HEK293 (cell line): Measurements from ENCODE around the gene UXS1.

ENCODE experiments used
- CTCF ChIA-PET: fragments of 350-600 bp; formaldehyde crosslinking; extraction: SDS; loops from one replicate; lab custom pipeline; 2021; ENCODE audit warnings: antibody characterized with exemption; lab: Yijun Ruan, JAX
- POLR2A ChIA-PET: fragments of 300-600 bp; formaldehyde crosslinking; extraction: SDS; loops from one replicate; lab custom pipeline; 2020; ENCODE audit warnings: antibody characterized with exemption, inconsistent platforms; lab: Yijun Ruan, JAX
- H3K27ac ChIP-seq: fragments of 200-500 bp; sonication (Bioruptor generic); 2 replicates; pipeline ENCODE4 v1.5.1; 2014; ENCODE audit warnings: low read depth, low read length, control low read depth, inconsistent platforms; ENCODE audit errors: extremely low read depth
- H3K36me3 ChIP-seq, 2 experiments: fragments of 200-500 bp in 1 of 2; sonication (Bioruptor generic) in 1 of 2; 1 replicate in 1 of 2; 2 replicates in 1 of 2; pipeline ENCODE4 v1.5.1; 2014 to 2017; ENCODE audit warnings: inconsistent platforms in 2 of 2, low read length in 2 of 2; ENCODE audit not compliant: control insufficient read depth in 2 of 2, insufficient read depth in 1 of 2
- H3K4me1 ChIP-seq: fragments of 200-500 bp; sonication (Bioruptor generic); 2 replicates; pipeline ENCODE4 v1.5.1; 2014; ENCODE audit warnings: mild to moderate bottlenecking, low read length, inconsistent platforms; ENCODE audit not compliant: control insufficient read depth, insufficient read depth
- H3K4me3 ChIP-seq: 2 replicates; pipeline ENCODE4 v1.5.1; 2011; ENCODE audit warnings: low read depth, mild to moderate bottlenecking, control low read depth, low read length, moderate library complexity
- H3K9me3 ChIP-seq: fragments of 200-500 bp; sonication (Bioruptor generic); 2 replicates; pipeline ENCODE4 v1.5.1; 2014; ENCODE audit warnings: low read depth, low read length, inconsistent platforms; ENCODE audit not compliant: control insufficient read depth, insufficient read depth
- FEZF1 ChIP-seq: fragments of 450-650 bp; formaldehyde crosslinking; IDR thresholded peaks from 2 replicates; pipeline ENCODE4 v1.5.1; 2016; ENCODE audit warnings: missing biosample characterization, missing genetic modification characterization
- IKZF3 ChIP-seq: fragments of 450-650 bp; IDR thresholded peaks from 2 replicates; pipeline ENCODE4 v1.5.0; 2018; ENCODE audit warnings: missing biosample characterization, mild to moderate bottlenecking, missing genetic modification characterization, moderate library complexity
- MEIS1 ChIP-seq: sonication (generic); formaldehyde crosslinking; IDR thresholded peaks from 2 replicates; pipeline ENCODE4 v1.8.1; 2022; ENCODE audit warnings: missing genetic modification reagents, mild to moderate bottlenecking, borderline replicate concordance
- WT1 ChIP-seq: fragments of 450-650 bp; formaldehyde crosslinking; IDR thresholded peaks from 2 replicates; pipeline ENCODE4 v1.5.1; 2016; ENCODE audit warnings: missing biosample characterization, missing genetic modification characterization
- ZFP69B ChIP-seq: fragments of 450-650 bp; formaldehyde crosslinking; IDR thresholded peaks from 2 replicates; pipeline ENCODE4 v1.5.1; 2016; ENCODE audit warnings: missing biosample characterization, missing genetic modification characterization
- ZNF146 ChIP-seq: fragments of 450-650 bp; formaldehyde crosslinking; IDR thresholded peaks from 2 replicates; pipeline ENCODE4 v1.5.1; 2016; ENCODE audit warnings: missing biosample characterization, missing genetic modification characterization
- ZNF23 ChIP-seq: fragments of 450-650 bp; formaldehyde crosslinking; IDR thresholded peaks from 2 replicates; pipeline ENCODE4 v1.5.1; 2016; ENCODE audit warnings: missing biosample characterization, missing genetic modification characterization, borderline replicate concordance
- ZNF37A ChIP-seq: fragments of 450-650 bp; IDR thresholded peaks from 2 replicates; pipeline ENCODE4 v1.5.1; 2018; ENCODE audit warnings: missing biosample characterization, missing genetic modification characterization
- ZNF394 ChIP-seq: fragments of 450-650 bp; formaldehyde crosslinking; IDR thresholded peaks from 2 replicates; pipeline ENCODE4 v1.5.1; 2016; ENCODE audit warnings: missing biosample characterization, missing genetic modification characterization, mild to moderate bottlenecking, moderate library complexity, borderline replicate concordance
- ZNF416 ChIP-seq: fragments of 450-650 bp; formaldehyde crosslinking; IDR thresholded peaks from 2 replicates; pipeline ENCODE4 v1.5.1; 2016; ENCODE audit warnings: missing biosample characterization, missing genetic modification characterization
- ZNF473 ChIP-seq: fragments of 450-650 bp; formaldehyde crosslinking; IDR thresholded peaks from 2 replicates; pipeline ENCODE4 v1.5.1; 2017; ENCODE audit warnings: missing biosample characterization, missing genetic modification characterization
- ZNF558 ChIP-seq: fragments of 450-650 bp; formaldehyde crosslinking; IDR thresholded peaks from 2 replicates; pipeline ENCODE4 v1.5.1; 2016; ENCODE audit warnings: missing biosample characterization, missing genetic modification characterization
- ZNF768 ChIP-seq: fragments of 450-650 bp; formaldehyde crosslinking; IDR thresholded peaks from 2 replicates; pipeline ENCODE4 v1.5.1; 2018; ENCODE audit warnings: missing biosample characterization, mild to moderate bottlenecking, missing genetic modification characterization
- ZNF792 ChIP-seq: fragments of 450-650 bp; formaldehyde crosslinking; IDR thresholded peaks from 2 replicates; pipeline ENCODE4 v1.5.1; 2016; ENCODE audit warnings: missing biosample characterization, missing genetic modification characterization
- TF ChIP-seq, protein P1 (sequence below): fragments of 450-650 bp; formaldehyde crosslinking; IDR thresholded peaks from 2 replicates; pipeline ENCODE4 v1.5.1; 2016; ENCODE audit warnings: missing biosample characterization, missing genetic modification characterization
- TF ChIP-seq, protein P2 (sequence below): fragments of 450-650 bp; formaldehyde crosslinking; IDR thresholded peaks from 2 replicates; pipeline ENCODE4 v1.5.1; 2016; ENCODE audit warnings: missing biosample characterization, missing genetic modification characterization, borderline replicate concordance
- TF ChIP-seq, protein P3 (sequence below): sonication (generic); formaldehyde crosslinking; IDR thresholded peaks from 2 replicates; pipeline ENCODE4 v1.8.1; 2022; ENCODE audit warnings: mild to moderate bottlenecking, moderate library complexity, missing genetic modification reagents

The UXS1 gene

DNA sequence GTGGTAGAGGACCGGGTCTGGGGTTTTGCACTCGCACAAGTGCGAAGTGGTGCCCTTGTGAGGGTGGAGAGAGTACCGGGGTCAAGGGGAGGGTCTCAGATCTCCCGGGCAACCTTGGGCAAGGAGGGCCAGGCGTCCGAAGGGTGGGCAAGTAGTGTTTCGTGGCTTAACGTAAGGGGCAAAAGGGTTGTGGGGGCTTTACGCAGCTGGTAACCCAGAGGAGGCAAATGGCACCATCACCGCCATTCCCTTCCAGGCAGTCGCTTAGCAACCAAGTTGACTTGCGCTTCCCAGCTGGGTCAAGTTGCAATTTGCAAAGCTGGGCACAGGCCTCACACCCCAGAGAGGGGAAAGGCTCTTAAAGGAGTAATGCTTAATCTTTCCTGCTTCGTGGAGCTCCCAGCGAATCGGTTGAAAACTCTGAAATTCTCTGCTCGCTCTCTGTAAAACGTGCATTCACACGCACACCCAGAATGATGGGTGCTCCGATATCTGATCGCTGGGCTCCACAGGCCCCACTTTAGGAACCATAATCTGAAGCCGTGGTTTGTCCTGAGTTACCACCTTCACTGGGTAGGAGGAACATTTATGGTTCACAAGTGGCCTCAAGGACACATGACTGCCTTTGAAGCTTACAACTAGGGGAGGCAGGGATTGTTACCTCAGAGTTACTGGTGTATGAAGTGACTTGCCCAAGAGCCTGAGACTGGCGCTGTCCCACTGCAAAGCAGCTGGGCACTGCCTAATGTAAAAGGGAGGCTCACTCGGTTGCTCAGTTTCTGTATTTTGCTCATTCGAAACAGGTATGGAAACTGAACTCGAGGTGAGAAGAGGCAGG, 127.9 kb downstream of the UXS1 start:
- Histone ChIP-seq H3K36me3 (no peaks in the 10 kb centered on the region), H3K27ac (no peak overlapping the region), H3K4me3 (no peak overlapping the region), H3K4me1 (no peaks in the 10 kb centered on the region), H3K9me3 (no peaks in the 10 kb centered on the region)
- no peak for TF ChIP-seq ZNF23 (tag by site-specific recombination)
- CTCF ChIA-PET, result no interaction called here
- POLR2A ChIA-PET, result no interaction called here

DNA sequence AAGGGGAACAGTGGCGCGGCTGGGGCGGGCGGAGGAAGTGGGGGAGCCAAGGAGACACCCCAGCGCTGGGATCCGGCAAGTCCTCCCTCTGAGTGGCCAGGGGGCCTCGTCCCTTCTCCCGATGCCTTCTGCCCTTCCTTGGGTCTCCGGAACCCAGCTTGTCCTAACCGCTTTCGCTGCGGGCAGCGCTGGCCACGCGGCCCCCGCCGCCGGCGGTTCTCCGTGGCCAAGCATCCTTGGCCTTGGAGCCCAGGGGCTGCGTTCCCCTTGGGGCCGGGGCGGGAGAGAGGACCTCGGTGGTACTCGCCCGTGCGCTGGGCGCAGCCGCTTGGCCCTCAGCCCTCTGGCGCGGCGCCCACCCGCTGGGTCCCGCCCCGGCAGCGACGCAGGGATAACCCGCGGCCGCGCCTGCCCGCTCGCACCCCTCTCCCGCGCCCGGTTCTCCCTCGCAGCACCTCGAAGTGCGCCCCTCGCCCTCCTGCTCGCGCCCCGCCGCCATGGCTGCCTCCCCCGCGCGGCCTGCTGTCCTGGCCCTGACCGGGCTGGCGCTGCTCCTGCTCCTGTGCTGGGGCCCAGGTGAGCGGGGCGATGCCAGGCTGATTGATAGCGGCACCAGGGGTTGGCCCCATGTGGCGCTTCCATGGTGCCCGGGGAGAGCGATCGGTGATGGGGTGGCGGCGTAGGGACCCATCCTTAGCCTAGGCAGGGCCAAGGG, 128.7 kb downstream of the UXS1 start:
- H3K36me3 ChIP-seq, result no peaks in the 10 kb centered on the region
- no peak overlapping the region for H3K4me3 ChIP-seq
- TF ChIP-seq, protein P1, sequence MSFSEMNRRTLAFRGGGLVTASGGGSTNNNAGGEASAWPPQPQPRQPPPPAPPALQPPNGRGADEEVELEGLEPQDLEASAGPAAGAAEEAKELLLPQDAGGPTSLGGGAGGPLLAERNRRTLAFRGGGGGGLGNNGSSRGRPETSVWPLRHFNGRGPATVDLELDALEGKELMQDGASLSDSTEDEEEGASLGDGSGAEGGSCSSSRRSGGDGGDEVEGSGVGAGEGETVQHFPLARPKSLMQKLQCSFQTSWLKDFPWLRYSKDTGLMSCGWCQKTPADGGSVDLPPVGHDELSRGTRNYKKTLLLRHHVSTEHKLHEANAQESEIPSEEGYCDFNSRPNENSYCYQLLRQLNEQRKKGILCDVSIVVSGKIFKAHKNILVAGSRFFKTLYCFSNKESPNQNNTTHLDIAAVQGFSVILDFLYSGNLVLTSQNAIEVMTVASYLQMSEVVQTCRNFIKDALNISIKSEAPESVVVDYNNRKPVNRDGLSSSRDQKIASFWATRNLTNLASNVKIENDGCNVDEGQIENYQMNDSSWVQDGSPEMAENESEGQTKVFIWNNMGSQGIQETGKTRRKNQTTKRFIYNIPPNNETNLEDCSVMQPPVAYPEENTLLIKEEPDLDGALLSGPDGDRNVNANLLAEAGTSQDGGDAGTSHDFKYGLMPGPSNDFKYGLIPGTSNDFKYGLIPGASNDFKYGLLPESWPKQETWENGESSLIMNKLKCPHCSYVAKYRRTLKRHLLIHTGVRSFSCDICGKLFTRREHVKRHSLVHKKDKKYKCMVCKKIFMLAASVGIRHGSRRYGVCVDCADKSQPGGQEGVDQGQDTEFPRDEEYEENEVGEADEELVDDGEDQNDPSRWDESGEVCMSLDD (tag by site-specific recombination), result no peak
- TF ChIP-seq ZNF394 (tag by site-specific recombination) (no peak), IKZF3 (tag by site-specific recombination) (no peak), ZNF473 (tag by site-specific recombination) (no peak), ZNF768 (tag by site-specific recombination) (no peak)
- TF ChIP-seq, protein P2, sequence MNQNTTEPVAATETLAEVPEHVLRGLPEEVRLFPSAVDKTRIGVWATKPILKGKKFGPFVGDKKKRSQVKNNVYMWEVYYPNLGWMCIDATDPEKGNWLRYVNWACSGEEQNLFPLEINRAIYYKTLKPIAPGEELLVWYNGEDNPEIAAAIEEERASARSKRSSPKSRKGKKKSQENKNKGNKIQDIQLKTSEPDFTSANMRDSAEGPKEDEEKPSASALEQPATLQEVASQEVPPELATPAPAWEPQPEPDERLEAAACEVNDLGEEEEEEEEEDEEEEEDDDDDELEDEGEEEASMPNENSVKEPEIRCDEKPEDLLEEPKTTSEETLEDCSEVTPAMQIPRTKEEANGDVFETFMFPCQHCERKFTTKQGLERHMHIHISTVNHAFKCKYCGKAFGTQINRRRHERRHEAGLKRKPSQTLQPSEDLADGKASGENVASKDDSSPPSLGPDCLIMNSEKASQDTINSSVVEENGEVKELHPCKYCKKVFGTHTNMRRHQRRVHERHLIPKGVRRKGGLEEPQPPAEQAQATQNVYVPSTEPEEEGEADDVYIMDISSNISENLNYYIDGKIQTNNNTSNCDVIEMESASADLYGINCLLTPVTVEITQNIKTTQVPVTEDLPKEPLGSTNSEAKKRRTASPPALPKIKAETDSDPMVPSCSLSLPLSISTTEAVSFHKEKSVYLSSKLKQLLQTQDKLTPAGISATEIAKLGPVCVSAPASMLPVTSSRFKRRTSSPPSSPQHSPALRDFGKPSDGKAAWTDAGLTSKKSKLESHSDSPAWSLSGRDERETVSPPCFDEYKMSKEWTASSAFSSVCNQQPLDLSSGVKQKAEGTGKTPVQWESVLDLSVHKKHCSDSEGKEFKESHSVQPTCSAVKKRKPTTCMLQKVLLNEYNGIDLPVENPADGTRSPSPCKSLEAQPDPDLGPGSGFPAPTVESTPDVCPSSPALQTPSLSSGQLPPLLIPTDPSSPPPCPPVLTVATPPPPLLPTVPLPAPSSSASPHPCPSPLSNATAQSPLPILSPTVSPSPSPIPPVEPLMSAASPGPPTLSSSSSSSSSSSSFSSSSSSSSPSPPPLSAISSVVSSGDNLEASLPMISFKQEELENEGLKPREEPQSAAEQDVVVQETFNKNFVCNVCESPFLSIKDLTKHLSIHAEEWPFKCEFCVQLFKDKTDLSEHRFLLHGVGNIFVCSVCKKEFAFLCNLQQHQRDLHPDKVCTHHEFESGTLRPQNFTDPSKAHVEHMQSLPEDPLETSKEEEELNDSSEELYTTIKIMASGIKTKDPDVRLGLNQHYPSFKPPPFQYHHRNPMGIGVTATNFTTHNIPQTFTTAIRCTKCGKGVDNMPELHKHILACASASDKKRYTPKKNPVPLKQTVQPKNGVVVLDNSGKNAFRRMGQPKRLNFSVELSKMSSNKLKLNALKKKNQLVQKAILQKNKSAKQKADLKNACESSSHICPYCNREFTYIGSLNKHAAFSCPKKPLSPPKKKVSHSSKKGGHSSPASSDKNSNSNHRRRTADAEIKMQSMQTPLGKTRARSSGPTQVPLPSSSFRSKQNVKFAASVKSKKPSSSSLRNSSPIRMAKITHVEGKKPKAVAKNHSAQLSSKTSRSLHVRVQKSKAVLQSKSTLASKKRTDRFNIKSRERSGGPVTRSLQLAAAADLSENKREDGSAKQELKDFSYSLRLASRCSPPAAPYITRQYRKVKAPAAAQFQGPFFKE (tag by site-specific recombination), result no peak
- H3K9me3 ChIP-seq, result no peaks in the 10 kb centered on the region
- POLR2A ChIA-PET, result no interaction called here
- H3K27ac ChIP-seq, result no peak overlapping the region
- CTCF ChIA-PET, result no interaction called here
- no peaks in the 10 kb centered on the region for H3K4me1 ChIP-seq

DNA sequence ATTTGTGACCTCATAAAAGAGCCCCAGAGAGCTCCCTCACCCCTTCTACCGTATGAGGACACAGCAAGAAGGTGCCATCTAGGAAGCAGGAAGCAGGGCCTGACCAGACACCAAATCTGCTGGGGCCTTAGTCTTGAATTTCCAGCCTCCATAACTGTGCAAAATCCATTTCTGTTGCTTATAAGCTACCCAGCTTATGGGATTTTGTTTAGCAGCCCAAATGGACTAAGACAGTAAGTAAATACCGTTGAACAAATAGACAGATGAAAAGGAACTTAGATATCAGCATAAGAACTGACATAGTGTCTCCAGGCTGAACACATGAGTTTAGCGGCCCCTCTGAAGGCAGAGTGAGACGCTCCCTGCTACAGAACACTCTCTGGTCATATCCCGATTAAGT, 130.9 kb downstream of the UXS1 start:
- H3K4me1 ChIP-seq, result no peaks in the 10 kb centered on the region
- H3K9me3 ChIP-seq, result no peaks in the 10 kb centered on the region
- no peaks in the 10 kb centered on the region for H3K36me3 ChIP-seq
- H3K27ac ChIP-seq, result no peak overlapping the region
- CTCF ChIA-PET, result no interaction called here
- TF ChIP-seq ZNF146 (tag by site-specific recombination) (no peak), FEZF1 (tag by site-specific recombination) (no peak), ZNF23 (tag by site-specific recombination) (no peak), WT1 (tag by site-specific recombination) (no peak), MEIS1 (CRISPR knock-in tag) (no peak), ZNF558 (tag by site-specific recombination) (no peak), ZNF792 (tag by site-specific recombination) (no peak), ZNF37A (tag by site-specific recombination) (no peak), ZNF416 (no peak), ZFP69B (tag by site-specific recombination) (no peak)
- TF ChIP-seq, protein P3, sequence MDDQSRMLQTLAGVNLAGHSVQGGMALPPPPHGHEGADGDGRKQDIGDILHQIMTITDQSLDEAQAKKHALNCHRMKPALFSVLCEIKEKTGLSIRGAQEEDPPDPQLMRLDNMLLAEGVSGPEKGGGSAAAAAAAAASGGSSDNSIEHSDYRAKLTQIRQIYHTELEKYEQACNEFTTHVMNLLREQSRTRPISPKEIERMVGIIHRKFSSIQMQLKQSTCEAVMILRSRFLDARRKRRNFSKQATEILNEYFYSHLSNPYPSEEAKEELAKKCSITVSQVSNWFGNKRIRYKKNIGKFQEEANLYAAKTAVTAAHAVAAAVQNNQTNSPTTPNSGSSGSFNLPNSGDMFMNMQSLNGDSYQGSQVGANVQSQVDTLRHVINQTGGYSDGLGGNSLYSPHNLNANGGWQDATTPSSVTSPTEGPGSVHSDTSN (CRISPR knock-in tag), result no peak
- TF ChIP-seq, all 188 proteins: peak for 0
- POLR2A ChIA-PET, result no interaction called here
- H3K4me3 ChIP-seq, result no peak overlapping the region
